ENCODE measurements around the gene PID1.
"Not testable (repeated sequence)": the region's sequence is repeated elsewhere in the genome, so short reads cannot be mapped to it uniquely, and the experiment has no call there.

PID1 gene

GRCh38 chr2:229205704-229206103 is 65.4 kb downstream of the PID1 start:
- Mint-ChIP-seq H3K27ac (no peak overlapping the region), H3K4me3 (no peak overlapping the region), H3K4me1 (no peaks in the 10 kb centered on the region), H3K27me3 (no peaks in the 10 kb centered on the region), H3K9me3 (no peaks in the 10 kb centered on the region)
- ATAC-seq = no peak
- no peak for DNase-seq

GRCh38 chr2:229202646-229203045 is 68.4 kb downstream of the PID1 start:
- H3K27me3 Mint-ChIP-seq = no peaks in the 10 kb centered on the region
- no peak overlapping the region for H3K27ac Mint-ChIP-seq
- ATAC-seq = no peak

GRCh38 chr2:229201521-229201920 is 69.6 kb downstream of the PID1 start:
- H3K9me3 Mint-ChIP-seq = no peaks in the 10 kb centered on the region
- ATAC-seq = no peak
- H3K27me3 Mint-ChIP-seq = no peaks in the 10 kb centered on the region
- H3K4me3 Mint-ChIP-seq = no peak overlapping the region
- no peak for DNase-seq
- no peaks in the 10 kb centered on the region for H3K4me1 Mint-ChIP-seq
- no peak overlapping the region for H3K27ac Mint-ChIP-seq

More at GRCh38 chr2:229202646-229203045, 68.4 kb downstream of the PID1 start:
- DNase-seq = no peak
- Mint-ChIP-seq H3K4me1 (no peaks in the 10 kb centered on the region), H3K9me3 (no peaks in the 10 kb centered on the region), H3K4me3 (no peak overlapping the region)

GRCh38 chr2:229199267-229199666 is 71.8 kb downstream of the PID1 start:
- no peak overlapping the region for H3K4me3 Mint-ChIP-seq
- no peak for ATAC-seq
- H3K27ac Mint-ChIP-seq = no peak overlapping the region
- no peaks in the 10 kb centered on the region for H3K9me3 Mint-ChIP-seq
- no peaks in the 10 kb centered on the region for H3K27me3 Mint-ChIP-seq
- DNase-seq = no peak
- H3K4me1 Mint-ChIP-seq = no peaks in the 10 kb centered on the region

GRCh38 chr2:229196448-229196847 is 74.6 kb downstream of the PID1 start:
- Mint-ChIP-seq H3K4me3 (no peak overlapping the region), H3K27me3 (no peaks in the 10 kb centered on the region), H3K4me1 (no peaks in the 10 kb centered on the region), H3K9me3 (no peaks in the 10 kb centered on the region), H3K27ac (no peak overlapping the region)
- ATAC-seq (no peak), DNase-seq (no peak)

- H3K4me3 Mint-ChIP-seq = no peak overlapping the region
- H3K27ac Mint-ChIP-seq = no peak overlapping the region
- no peaks in the 10 kb centered on the region for H3K9me3 Mint-ChIP-seq
- DNase-seq (no peak), ATAC-seq (no peak)
- H3K4me1 Mint-ChIP-seq = no peaks in the 10 kb centered on the region
- no peaks in the 10 kb centered on the region for H3K27me3 Mint-ChIP-seq
These were observed 75.6 kb downstream of the PID1 start for GRCh38 chr2:229195346-229195947.

- Mint-ChIP-seq H3K27ac (no peak overlapping the region), H3K4me1 (no peaks in the 10 kb centered on the region), H3K4me3 (no peak overlapping the region), H3K27me3 (no peaks in the 10 kb centered on the region), H3K9me3 (peaks cover under 1 to 2% of the 10 kb centered on the region in 2 donors)
- DNase-seq = no peak
- ATAC-seq = no peak
These were observed 77.8 kb downstream of the PID1 start for GRCh38 chr2:229193281-229193680.

GRCh38 chr2:229191413-229191812 is 79.7 kb downstream of the PID1 start:
- H3K4me1 Mint-ChIP-seq = no peaks in the 10 kb centered on the region
- peaks cover 16 to 20% of the 10 kb centered on the region in 2 donors for H3K9me3 Mint-ChIP-seq
- H3K27me3 Mint-ChIP-seq = no peaks in the 10 kb centered on the region
- no peak overlapping the region for H3K4me3 Mint-ChIP-seq
- H3K27ac Mint-ChIP-seq = no peak overlapping the region
- ATAC-seq = no peak
- no peak for DNase-seq

- H3K27me3 Mint-ChIP-seq, ATAC-seq, H3K4me1 Mint-ChIP-seq, H3K4me3 Mint-ChIP-seq, DNase-seq, H3K27ac Mint-ChIP-seq: not testable (repeated sequence)
- H3K9me3 Mint-ChIP-seq = peaks cover 16 to 20% of the 10 kb centered on the region in 2 donors
These were observed 84.0 kb downstream of the PID1 start for GRCh38 chr2:229187123-229187522.

GRCh38 chr2:229181641-229182040 is 89.4 kb downstream of the PID1 start:
- no peak overlapping the region for H3K4me3 Mint-ChIP-seq
- H3K27me3 Mint-ChIP-seq = no peaks in the 10 kb centered on the region
- peak overlapping the region in 1 of 2 donors; percentile 10 for H3K27ac Mint-ChIP-seq
- ATAC-seq (no peak), DNase-seq (no peak)
- peaks cover 0 to 14% of the 10 kb centered on the region in 2 donors for H3K9me3 Mint-ChIP-seq
- no peaks in the 10 kb centered on the region for H3K4me1 Mint-ChIP-seq

GRCh38 chr2:229180658-229181057 is 90.4 kb downstream of the PID1 start:
- DNase-seq (no peak), ATAC-seq (no peak)
- Mint-ChIP-seq H3K4me3 (no peak overlapping the region), H3K27me3 (no peaks in the 10 kb centered on the region), H3K4me1 (no peaks in the 10 kb centered on the region), H3K27ac (no peak overlapping the region), H3K9me3 (peaks cover 0 to 12% of the 10 kb centered on the region in 2 donors)

- H3K27ac Mint-ChIP-seq = no peak overlapping the region
- H3K9me3 Mint-ChIP-seq = peaks cover 0 to 12% of the 10 kb centered on the region in 2 donors
- DNase-seq (no peak), ATAC-seq (no peak)
- H3K27me3 Mint-ChIP-seq = no peaks in the 10 kb centered on the region
- H3K4me1 Mint-ChIP-seq = no peaks in the 10 kb centered on the region
- no peak overlapping the region for H3K4me3 Mint-ChIP-seq
These were observed 91.5 kb downstream of the PID1 start for GRCh38 chr2:229179628-229180027.

- no peak overlapping the region for H3K4me3 Mint-ChIP-seq
- no peaks in the 10 kb centered on the region for H3K27me3 Mint-ChIP-seq
- DNase-seq = no peak
- peaks cover 0 to 12% of the 10 kb centered on the region in 2 donors for H3K9me3 Mint-ChIP-seq
- no peak overlapping the region for H3K27ac Mint-ChIP-seq
- no peak for ATAC-seq
- H3K4me1 Mint-ChIP-seq = no peaks in the 10 kb centered on the region
These were observed 92.4 kb downstream of the PID1 start for GRCh38 chr2:229178706-229179105.

GRCh38 chr2:229178117-229178516 is 93.0 kb downstream of the PID1 start:
- no peak overlapping the region for H3K27ac Mint-ChIP-seq

GRCh38 chr2:229176136-229176535 is 95.0 kb downstream of the PID1 start:
- H3K4me1 Mint-ChIP-seq = no peaks in the 10 kb centered on the region
- no peak overlapping the region for H3K4me3 Mint-ChIP-seq
- no peak for DNase-seq
- H3K27ac Mint-ChIP-seq = no peak overlapping the region
- H3K27me3 Mint-ChIP-seq = no peaks in the 10 kb centered on the region
- H3K9me3 Mint-ChIP-seq = peaks cover 0 to 12% of the 10 kb centered on the region in 2 donors
- ATAC-seq = no peak

More at GRCh38 chr2:229178117-229178516, 93.0 kb downstream of the PID1 start:
- no peaks in the 10 kb centered on the region for H3K4me1 Mint-ChIP-seq
- no peaks in the 10 kb centered on the region for H3K27me3 Mint-ChIP-seq
- no peak overlapping the region for H3K4me3 Mint-ChIP-seq
- H3K9me3 Mint-ChIP-seq = peaks cover 0 to 12% of the 10 kb centered on the region in 2 donors
- DNase-seq = no peak
- no peak for ATAC-seq

- DNase-seq (no peak), ATAC-seq (no peak)
- H3K4me3 Mint-ChIP-seq = no peak overlapping the region
- no peaks in the 10 kb centered on the region for H3K27me3 Mint-ChIP-seq
- H3K9me3 Mint-ChIP-seq = peaks cover 0 to 6% of the 10 kb centered on the region in 2 donors
- no peak overlapping the region for H3K27ac Mint-ChIP-seq
- no peaks in the 10 kb centered on the region for H3K4me1 Mint-ChIP-seq
These were observed 95.6 kb downstream of the PID1 start for GRCh38 chr2:229175497-229175863.

Data from stimulated activated naive CD8-positive, alpha-beta T cell treated with anti-CD3 and anti-CD28 coated beads, Interleukin-15, amount 100 ng/mL, for 72 hours (primary cell).